ENCODE results near the gene R3HDM4. TPM values are rescaled to one million over a fixed set of nuclear protein-coding genes. Genes with fewer than 3 reads are reported as not detected.
A peak's percentile ranks its signal among the peaks of the same experiment; 100 is the strongest.

The R3HDM4 gene
- total RNA-seq, 1 donor from 2014 or later, result 47.5 TPM

DNA sequence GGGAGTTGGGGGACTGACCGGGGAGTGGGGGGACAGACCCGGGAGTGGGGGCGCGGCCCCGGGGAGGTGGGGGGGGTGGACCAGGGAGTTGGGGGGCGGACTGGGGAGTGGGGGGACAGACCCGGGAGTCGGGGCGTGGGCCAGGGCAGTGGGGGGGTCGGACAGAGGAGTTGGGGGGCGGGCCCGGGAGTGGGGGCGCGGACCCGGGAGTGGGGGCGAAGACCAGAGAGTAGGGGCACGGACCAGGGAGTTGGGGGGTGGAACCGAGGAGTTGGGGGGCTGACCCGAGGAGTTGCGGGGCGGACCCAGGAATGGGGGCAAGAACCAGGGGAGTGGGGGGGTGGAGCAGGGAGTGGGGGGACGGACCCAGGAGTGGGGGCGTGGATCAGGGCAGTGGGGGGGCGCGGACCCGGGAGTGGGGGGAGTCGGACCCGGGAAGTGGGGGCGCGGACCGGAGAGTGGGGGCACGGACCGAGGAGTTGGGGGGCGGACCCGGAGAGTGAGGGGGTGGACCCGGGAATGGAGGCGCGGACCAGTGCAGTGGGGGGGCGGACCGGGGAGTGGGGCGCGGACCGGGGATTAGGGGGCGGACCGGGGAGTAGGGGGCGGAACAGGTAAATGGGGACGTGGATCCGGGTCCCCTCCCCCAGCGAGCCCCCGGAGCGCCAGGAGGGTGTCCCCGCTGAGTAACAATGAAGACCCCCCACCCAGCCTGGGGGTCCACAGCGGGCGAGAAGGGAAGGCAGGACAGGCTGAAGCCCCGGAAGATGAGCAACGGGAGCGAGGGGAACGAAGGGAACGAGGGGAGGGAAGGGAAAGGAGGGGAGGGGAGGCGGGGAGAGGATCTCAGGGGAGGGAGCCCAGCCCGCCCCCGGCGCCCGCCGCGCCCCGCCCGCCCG is 589 bp downstream of the R3HDM4 start:
- no peak for DNase-seq (ENCODE audit: low spot score)

DNA sequence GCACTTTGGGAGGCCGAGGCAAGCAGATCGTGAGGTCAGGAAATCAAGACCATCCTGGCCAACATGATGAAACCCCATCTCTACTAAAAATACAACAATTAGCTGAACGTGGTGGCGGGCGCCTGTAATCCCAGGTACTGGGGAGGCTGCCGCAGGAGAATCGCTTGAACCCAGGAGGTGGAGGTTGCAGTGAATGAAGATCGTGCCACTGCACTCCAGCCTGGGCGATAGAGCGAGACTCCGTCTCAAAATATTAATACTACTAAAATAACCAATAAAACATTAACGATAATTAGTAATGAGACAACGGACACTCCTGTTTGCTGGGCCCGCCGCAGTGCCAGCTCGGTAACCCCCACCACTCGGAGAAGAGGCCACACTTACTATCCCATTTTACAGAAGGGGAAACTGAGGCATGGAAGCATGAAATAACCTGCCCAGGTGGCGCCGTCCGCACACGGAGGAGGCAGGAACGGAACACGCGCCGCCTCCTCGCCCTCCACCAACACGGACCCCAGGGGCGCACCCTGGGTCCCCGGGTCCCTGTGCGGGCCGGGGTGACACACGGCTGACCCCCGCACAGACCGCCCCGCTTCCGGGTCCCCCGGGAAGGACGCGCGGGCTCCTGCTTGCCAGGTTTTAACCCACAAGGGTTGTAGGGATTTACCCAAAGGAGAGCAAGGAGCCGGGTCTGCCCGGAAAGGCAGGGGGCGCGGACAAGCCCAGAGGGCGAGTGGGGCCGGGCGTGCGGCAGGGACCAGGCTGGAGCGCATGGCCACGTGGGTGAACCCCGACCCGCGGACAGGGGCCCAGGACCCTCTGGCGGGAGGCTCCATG is 1.6 kb downstream of the R3HDM4 start:
- DNase-seq (ENCODE audit: low spot score), result no peak

- DNase-seq (ENCODE audit: low spot score), result no peak
Observed at GRCh38 chr19:907183-907853, 5.7 kb downstream of the R3HDM4 start.

GRCh38 chr19:906480-906879 is 6.5 kb downstream of the R3HDM4 start:
- no peak for DNase-seq (ENCODE audit: low spot score)

DNA sequence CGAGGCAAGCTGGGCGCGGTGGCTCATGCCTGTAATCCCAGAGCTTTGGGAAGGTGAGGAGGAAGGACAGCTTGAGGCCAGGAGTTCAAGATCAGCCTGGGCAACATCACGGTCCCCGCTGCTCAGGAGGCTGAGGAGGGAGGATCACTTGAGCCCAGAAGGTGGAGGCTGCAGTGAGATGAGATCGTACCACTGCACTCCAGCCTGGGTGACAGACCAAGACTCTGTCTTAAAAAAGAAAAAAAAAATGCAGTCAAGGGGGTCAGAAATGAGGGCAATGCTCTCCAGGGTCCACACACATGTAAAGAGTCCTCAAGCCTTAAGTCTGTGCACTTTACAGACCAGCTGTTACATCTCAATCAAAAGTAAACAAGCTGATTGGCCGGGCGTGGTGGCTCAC is 8.5 kb downstream of the R3HDM4 start:
- DNase-seq (ENCODE audit: low spot score), result no peak

GRCh38 chr19:903266-903797 is 9.7 kb downstream of the R3HDM4 start:
- no peak for DNase-seq (ENCODE audit: low spot score)

- DNase-seq (ENCODE audit: low spot score), result no peak
Observed at GRCh38 chr19:902446-903226, 10.4 kb downstream of the R3HDM4 start.

DNA sequence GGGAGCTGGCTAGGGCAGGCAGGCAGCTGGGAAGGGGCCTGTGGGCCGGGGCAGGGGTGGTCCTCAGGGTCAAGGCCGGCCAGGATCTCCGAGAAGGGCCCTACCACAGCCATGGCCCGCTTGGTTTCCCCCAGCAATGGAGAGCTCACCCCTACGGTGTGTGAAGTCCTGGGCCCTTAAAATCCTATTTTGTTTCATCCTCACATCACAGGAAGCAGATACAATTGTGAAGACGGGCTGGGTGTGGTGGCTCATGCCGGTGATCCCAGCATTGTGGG is 11.0 kb downstream of the R3HDM4 start:
- no peak for DNase-seq (ENCODE audit: low spot score)

DNA sequence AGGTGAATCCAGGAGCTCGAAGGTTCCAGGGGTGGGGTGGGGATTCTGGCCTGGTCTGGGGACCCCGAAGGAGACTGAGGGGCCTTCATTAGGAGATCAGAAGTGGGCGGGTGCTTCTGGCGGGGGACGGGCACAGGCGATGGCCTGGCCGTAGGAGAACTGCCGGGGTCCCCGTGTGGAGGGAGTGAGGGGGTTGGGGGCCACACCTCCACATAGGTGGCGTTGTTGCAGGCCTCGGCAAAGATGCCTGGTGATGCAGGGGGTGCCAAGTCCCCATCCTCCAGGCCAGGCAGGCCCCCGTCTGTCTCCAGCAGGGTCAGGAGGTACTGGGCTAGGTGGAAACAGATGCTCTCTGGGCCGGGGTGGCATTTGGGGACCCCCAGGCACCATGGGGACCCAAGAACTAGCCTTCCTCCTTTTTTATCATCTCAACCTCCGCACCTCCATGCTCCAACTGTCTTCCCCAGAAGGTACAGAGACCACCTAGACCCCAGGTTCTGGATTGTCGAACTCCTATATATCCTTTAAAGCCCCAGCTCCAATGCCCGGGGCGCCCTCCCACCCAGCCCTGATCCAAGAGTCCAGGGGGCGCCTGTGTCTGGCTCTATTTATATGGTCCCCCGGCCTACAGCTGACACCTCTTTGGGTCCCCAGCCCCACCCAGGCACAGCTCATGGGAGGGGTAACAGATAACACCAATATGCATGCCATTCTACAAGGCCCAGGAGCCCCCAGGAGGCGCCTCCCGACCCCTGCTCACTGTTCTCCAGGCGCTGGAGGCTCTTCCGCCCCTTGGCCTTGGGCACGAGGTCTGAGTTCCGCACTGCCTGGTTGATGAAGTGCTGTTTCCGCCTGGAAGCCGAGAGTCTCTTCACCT is 11.6 kb downstream of the R3HDM4 start:
- no peak for DNase-seq (ENCODE audit: low spot score)

- no peak for DNase-seq (ENCODE audit: low spot score)
Observed at GRCh38 chr19:900302-901111, 12.5 kb downstream of the R3HDM4 start.

GRCh38 chr19:900043-900301 is 13.0 kb downstream of the R3HDM4 start:
- no peak for DNase-seq (ENCODE audit: low spot score)

GRCh38 chr19:899336-900042 is 13.5 kb downstream of the R3HDM4 start:
- no peak for DNase-seq (ENCODE audit: low spot score)

GRCh38 chr19:898663-899062 is 14.4 kb downstream of the R3HDM4 start:
- DNase-seq (ENCODE audit: low spot score), result no peak

DNA sequence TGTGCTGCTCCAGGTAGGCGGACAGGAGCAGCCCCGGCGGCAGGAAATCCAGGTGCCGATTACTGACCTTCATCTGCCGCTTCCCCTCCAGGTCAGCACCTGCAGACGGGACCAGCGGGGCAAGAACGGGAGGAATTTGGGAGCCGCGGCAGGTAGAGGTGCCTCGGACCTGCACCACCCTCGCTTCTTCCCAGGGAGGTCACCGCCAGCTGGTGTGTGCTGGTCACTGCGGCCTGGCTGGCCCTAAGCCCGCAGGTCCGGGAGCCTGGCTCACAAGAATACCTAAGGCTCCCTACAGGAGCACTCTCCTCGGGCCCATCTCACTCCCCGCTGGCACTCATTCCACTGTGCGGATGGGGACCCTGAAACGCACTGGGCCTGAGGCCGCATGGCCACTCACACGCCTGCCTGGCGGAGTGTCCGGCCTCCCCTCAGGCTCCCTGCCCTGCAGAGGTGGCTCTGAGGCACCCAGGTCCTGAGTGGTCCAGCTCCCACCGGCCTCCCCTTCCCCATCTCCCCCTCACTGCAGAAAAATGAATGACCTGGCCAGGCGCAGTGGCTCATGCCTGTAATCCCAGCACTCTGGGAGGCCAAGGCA is 15.5 kb downstream of the R3HDM4 start:
- DNase-seq (ENCODE audit: low spot score), result no peak

DNA sequence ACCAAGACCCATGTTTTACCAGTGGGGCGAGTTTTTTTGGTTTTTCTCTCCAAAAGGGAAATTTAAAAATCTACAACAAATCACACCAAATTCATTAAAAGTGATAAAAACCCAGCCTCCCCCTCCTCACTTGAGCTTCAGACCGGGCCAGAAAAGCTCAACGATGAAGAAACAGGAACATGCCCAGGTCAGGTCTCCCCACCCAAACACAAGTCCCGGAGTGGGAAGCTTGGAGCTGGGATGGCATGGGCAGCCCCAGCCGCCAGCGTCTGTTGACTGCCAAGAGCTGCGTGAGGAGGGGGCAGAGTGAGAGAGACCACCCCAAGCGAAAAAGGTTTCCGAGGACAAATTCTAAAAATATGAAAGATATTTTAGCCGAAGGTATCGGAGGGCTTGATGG is 16.0 kb downstream of the R3HDM4 start:
- DNase-seq (ENCODE audit: low spot score), result no peak

DNA sequence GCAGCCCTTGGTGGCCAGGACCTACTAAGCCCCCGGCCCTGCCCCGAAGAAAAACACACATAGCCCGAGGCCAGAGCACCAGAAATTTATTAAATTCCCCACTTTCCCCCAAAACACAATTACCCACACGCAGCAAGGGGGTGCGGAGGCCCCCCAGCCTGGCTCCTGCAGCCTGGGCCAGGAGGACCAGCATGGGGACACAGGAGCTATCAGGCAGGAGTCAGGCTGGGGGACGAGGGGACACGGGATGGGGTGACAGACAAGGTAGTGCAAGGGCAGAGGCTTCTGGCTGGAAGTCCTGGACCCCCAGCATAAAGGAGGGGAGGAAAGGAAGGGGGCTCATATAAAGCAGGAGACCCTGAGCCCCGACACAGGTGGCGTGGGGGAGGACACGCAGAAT is 16.6 kb downstream of the R3HDM4 start:
- DNase-seq (ENCODE audit: low spot score), result no peak

- DNase-seq (ENCODE audit: low spot score), result peak; percentile 93
Observed at GRCh38 chr19:892894-893689, 19.9 kb downstream of the R3HDM4 start, which contains the start of the genes MED16 and RNU6-9. TSS of gene MED16 (minus strand) at chr19:893187. CDS start at chr19:891131, 2,056 bp downstream. TSS of gene RNU6-9 (plus strand) at chr19:893484.

Data from mucosa of gallbladder (tissue), 1 donor.